Measurements from ENCODE around the gene TAX1BP1. TPM values are rescaled to one million over a fixed set of nuclear protein-coding genes. Genes with fewer than 3 reads are reported as not detected.

The TAX1BP1 gene
- total and polyA plus RNA-seq, 2 experiments from 2014 or later, result 56.5 to 87.9 TPM

GRCh38 chr7:27723085-27723484 lies 16.9 kb upstream of the TAX1BP1 start:
- H3K4me3 ChIP-seq, result no peak overlapping the region
- H3K4me1 ChIP-seq (ENCODE audit: insufficient read depth), result no peaks in the 10 kb centered on the region
- no peaks in the 10 kb centered on the region; the same call in 1 of the 2 replicates for H4K20me1 ChIP-seq (replicated peaks; ENCODE audit: insufficient read depth)
- Mint-ChIP-seq H3K4me1 (peaks cover 4% of the 10 kb centered on the region), H3K27ac (no peak overlapping the region), H3K4me3 (no peak overlapping the region), H3K36me3 (ENCODE audit: low read depth) (no peaks in the 10 kb centered on the region), H3K9me3 (no peaks in the 10 kb centered on the region), H3K27me3 (ENCODE audit: insufficient read depth, low read depth, poor library complexity) (peaks cover 8% of the 10 kb centered on the region)
- H3K4me2 ChIP-seq, result no peak overlapping the region
- H3F3A ChIP-seq (replicated peaks; ENCODE audit: low read depth), result no peaks in the 10 kb centered on the region
- no peaks in the 10 kb centered on the region for H3K9me2 ChIP-seq (ENCODE audit: insufficient read depth)
- peak; percentile 26 for DNase-seq (ENCODE audit: low spot score)
- no peak overlapping the region for H3K27ac ChIP-seq (ENCODE audit: low read depth)
- peaks cover 31% of the 10 kb centered on the region for H3K27me3 ChIP-seq (ENCODE audit: insufficient read depth)
- no peaks in the 10 kb centered on the region for H3K36me3 ChIP-seq (ENCODE audit: insufficient read depth)
- no peak for TF ChIP-seq JUNB (IDR thresholded peaks at IDR 0.05; ENCODE audit: unreplicated experiment)
- TF ChIP-seq, protein P1, sequence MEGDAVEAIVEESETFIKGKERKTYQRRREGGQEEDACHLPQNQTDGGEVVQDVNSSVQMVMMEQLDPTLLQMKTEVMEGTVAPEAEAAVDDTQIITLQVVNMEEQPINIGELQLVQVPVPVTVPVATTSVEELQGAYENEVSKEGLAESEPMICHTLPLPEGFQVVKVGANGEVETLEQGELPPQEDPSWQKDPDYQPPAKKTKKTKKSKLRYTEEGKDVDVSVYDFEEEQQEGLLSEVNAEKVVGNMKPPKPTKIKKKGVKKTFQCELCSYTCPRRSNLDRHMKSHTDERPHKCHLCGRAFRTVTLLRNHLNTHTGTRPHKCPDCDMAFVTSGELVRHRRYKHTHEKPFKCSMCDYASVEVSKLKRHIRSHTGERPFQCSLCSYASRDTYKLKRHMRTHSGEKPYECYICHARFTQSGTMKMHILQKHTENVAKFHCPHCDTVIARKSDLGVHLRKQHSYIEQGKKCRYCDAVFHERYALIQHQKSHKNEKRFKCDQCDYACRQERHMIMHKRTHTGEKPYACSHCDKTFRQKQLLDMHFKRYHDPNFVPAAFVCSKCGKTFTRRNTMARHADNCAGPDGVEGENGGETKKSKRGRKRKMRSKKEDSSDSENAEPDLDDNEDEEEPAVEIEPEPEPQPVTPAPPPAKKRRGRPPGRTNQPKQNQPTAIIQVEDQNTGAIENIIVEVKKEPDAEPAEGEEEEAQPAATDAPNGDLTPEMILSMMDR (conservative IDR thresholded peaks at IDR 0.05; ENCODE audit: low read depth in 2 of 2), result peak in 1 of 2 experiments; percentile 25; a peak in 1 of 4 replicates
- no peak overlapping the region for H2AFZ ChIP-seq
- ATAC-seq, result peak; percentile 67
- no peaks in the 10 kb centered on the region for H3K79me2 ChIP-seq (replicated peaks; ENCODE audit: insufficient read depth)

DNA sequence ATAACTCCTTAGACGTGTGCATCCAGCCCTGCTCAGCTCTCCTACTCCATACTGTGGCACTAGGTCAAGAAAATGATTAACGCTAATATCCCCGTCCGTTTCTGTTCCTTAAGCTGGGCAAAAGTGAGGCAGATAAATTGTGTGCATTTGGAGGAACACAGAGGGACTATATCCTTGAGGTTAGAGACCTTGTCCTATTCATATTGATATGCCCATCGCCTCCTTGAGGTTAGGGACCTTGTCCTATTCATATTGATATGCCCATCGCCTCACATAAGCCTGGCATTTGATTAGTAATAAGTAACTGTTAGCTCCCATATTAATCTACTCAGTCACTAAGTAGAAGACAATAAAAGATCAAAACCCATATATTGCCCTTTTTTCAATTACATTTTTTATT lies 12.9 kb upstream of the TAX1BP1 start:
- H3K27ac ChIP-seq (ENCODE audit: low read depth), result no peak overlapping the region
- peaks cover 10% of the 10 kb centered on the region for H3K27me3 Mint-ChIP-seq (ENCODE audit: insufficient read depth, low read depth, poor library complexity)
- H3K36me3 Mint-ChIP-seq (ENCODE audit: low read depth), result no peaks in the 10 kb centered on the region
- ATAC-seq, result no peak
- H3K4me3 ChIP-seq, result no peak overlapping the region
- TF ChIP-seq POLR2AphosphoS5 (IDR thresholded peaks at IDR 0.05; ENCODE audit: low read depth), result peak; percentile 58
- TF ChIP-seq STAT1 (IDR thresholded peaks at IDR 0.05; ENCODE audit: unreplicated experiment), result no peak
- peaks cover 34% of the 10 kb centered on the region for H3K27me3 ChIP-seq (ENCODE audit: insufficient read depth)
- no peak overlapping the region for H3K4me2 ChIP-seq
- no peaks in the 10 kb centered on the region for H3K9me3 Mint-ChIP-seq
- no peak overlapping the region for H3K27ac Mint-ChIP-seq
- H3K4me3 Mint-ChIP-seq, result no peak overlapping the region
- H3K4me1 ChIP-seq (ENCODE audit: insufficient read depth), result no peaks in the 10 kb centered on the region
- H3K79me2 ChIP-seq (replicated peaks; ENCODE audit: insufficient read depth), result no peaks in the 10 kb centered on the region
- H3K9me2 ChIP-seq (ENCODE audit: insufficient read depth), result no peaks in the 10 kb centered on the region
- no peaks in the 10 kb centered on the region for H3K36me3 ChIP-seq (ENCODE audit: insufficient read depth)
- H3K4me1 Mint-ChIP-seq, result peaks cover 6% of the 10 kb centered on the region
- no peaks in the 10 kb centered on the region; the same call in 1 of the 2 replicates for H4K20me1 ChIP-seq (replicated peaks; ENCODE audit: insufficient read depth)
- no peak for DNase-seq (ENCODE audit: low spot score)
- no peaks in the 10 kb centered on the region for H3F3A ChIP-seq (replicated peaks; ENCODE audit: low read depth)
- H2AFZ ChIP-seq, result no peak overlapping the region

DNA sequence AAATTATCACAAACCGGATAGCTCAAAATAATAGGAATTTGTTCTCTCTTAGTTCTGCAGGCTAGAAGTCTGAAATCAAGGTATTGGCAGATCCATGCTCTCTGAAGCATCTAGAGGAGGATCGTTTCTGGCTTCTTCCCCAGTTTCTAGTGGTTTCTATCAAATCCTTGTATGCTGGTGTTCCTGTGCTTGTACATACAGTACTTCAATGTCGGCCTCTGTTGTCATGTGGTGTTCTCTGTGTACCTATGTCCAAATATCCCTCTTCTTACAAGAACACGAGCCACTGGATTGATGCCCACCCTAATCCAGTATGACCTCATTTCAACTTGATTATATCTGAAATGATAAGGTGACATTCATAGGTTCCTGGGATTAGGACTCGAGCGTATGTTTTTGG lies 9.8 kb upstream of the TAX1BP1 start:
- Mint-ChIP-seq H3K4me3 (no peak overlapping the region), H3K27me3 (ENCODE audit: insufficient read depth, low read depth, poor library complexity) (peaks cover 10% of the 10 kb centered on the region), H3K9me3 (no peaks in the 10 kb centered on the region), H3K36me3 (ENCODE audit: low read depth) (no peaks in the 10 kb centered on the region), H3K27ac (no peak overlapping the region), H3K4me1 (peaks cover 6% of the 10 kb centered on the region)
- DNase-seq (ENCODE audit: low spot score) (no peak), ATAC-seq (no peak)
- Histone ChIP-seq H3K4me3 (no peak overlapping the region), H3K27ac (ENCODE audit: low read depth) (no peak overlapping the region), H3K4me1 (ENCODE audit: insufficient read depth) (no peaks in the 10 kb centered on the region), H3K9me2 (ENCODE audit: insufficient read depth) (no peaks in the 10 kb centered on the region), H3K27me3 (ENCODE audit: insufficient read depth) (peaks cover 32% of the 10 kb centered on the region), H3K79me2 (replicated peaks; ENCODE audit: insufficient read depth) (no peaks in the 10 kb centered on the region), H2AFZ (no peak overlapping the region), H3K4me2 (no peak overlapping the region), H3K36me3 (ENCODE audit: insufficient read depth) (no peaks in the 10 kb centered on the region), H4K20me1 (replicated peaks; ENCODE audit: insufficient read depth) (no peaks in the 10 kb centered on the region; the same call in 1 of the 2 replicates), H3F3A (replicated peaks; ENCODE audit: low read depth) (no peaks in the 10 kb centered on the region)
- TF ChIP-seq, protein P1 (conservative IDR thresholded peaks at IDR 0.05; ENCODE audit: low read depth in 2 of 2), result no peak
- TF ChIP-seq, protein P2, sequence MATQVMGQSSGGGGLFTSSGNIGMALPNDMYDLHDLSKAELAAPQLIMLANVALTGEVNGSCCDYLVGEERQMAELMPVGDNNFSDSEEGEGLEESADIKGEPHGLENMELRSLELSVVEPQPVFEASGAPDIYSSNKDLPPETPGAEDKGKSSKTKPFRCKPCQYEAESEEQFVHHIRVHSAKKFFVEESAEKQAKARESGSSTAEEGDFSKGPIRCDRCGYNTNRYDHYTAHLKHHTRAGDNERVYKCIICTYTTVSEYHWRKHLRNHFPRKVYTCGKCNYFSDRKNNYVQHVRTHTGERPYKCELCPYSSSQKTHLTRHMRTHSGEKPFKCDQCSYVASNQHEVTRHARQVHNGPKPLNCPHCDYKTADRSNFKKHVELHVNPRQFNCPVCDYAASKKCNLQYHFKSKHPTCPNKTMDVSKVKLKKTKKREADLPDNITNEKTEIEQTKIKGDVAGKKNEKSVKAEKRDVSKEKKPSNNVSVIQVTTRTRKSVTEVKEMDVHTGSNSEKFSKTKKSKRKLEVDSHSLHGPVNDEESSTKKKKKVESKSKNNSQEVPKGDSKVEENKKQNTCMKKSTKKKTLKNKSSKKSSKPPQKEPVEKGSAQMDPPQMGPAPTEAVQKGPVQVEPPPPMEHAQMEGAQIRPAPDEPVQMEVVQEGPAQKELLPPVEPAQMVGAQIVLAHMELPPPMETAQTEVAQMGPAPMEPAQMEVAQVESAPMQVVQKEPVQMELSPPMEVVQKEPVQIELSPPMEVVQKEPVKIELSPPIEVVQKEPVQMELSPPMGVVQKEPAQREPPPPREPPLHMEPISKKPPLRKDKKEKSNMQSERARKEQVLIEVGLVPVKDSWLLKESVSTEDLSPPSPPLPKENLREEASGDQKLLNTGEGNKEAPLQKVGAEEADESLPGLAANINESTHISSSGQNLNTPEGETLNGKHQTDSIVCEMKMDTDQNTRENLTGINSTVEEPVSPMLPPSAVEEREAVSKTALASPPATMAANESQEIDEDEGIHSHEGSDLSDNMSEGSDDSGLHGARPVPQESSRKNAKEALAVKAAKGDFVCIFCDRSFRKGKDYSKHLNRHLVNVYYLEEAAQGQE (IDR thresholded peaks at IDR 0.05; ENCODE audit: unreplicated experiment), result no peak
- TF ChIP-seq EZH2 (IDR thresholded peaks at IDR 0.05; ENCODE audit: low read depth, unreplicated experiment) (no peak), ZNF114 (CRISPR knock-in tag; IDR thresholded peaks at IDR 0.05) (no peak), POLR2AphosphoS5 (IDR thresholded peaks at IDR 0.05; ENCODE audit: low read depth) (no peak), CREB1 (CRISPR knock-in tag; IDR thresholded peaks at IDR 0.05; ENCODE audit: low read depth) (no peak), NANOG (IDR thresholded peaks at IDR 0.05; ENCODE audit: borderline replicate concordance) (no peak), ZNF331 (CRISPR knock-in tag; IDR thresholded peaks at IDR 0.05; ENCODE audit: low read depth) (no peak), JUNB (IDR thresholded peaks at IDR 0.05; ENCODE audit: unreplicated experiment) (no peak)
